DOHH2 (cell line): ENCODE data around the gene DCLK2.

ENCODE experiments used
- H3F3A ChIP-seq: fragments of 200-600 bp; sonication (generic), shearing (Covaris generic); 2 replicates; pipeline ENCODE4 v1.6.0; 2016; ENCODE audit warnings: antibody characterized with exemption, mild to moderate bottlenecking; ENCODE audit not compliant: control insufficient read depth, insufficient read depth
- H3K27ac ChIP-seq: fragments of 200-600 bp; sonication (generic); 2 replicates; pipeline ENCODE4 v1.5.1; 2014; ENCODE audit warnings: low read depth, mild to moderate bottlenecking, low read length, moderate library complexity
- H3K27me3 ChIP-seq: fragments of 200-600 bp; sonication (generic); 2 replicates; pipeline ENCODE4 v1.6.1; 2014; ENCODE audit warnings: mild to moderate bottlenecking, low read length, mixed read lengths; ENCODE audit not compliant: control insufficient read depth
- H3K36me3 ChIP-seq: fragments of 200-600 bp; sonication (generic); 2 replicates; pipeline ENCODE4 v1.6.1; 2014; ENCODE audit warnings: mild to moderate bottlenecking, low read length, moderate library complexity, mixed read lengths; ENCODE audit not compliant: control insufficient read depth
- H3K4me1 ChIP-seq: fragments of 200-600 bp; sonication (generic); 2 replicates; pipeline ENCODE4 v1.6.1; 2014; ENCODE audit warnings: mild to moderate bottlenecking, low read length, mixed read lengths; ENCODE audit not compliant: control insufficient read depth
- H3K4me2 ChIP-seq: fragments of 200-600 bp; sonication (generic); 2 replicates; pipeline ENCODE4 v1.6.0; 2014; ENCODE audit warnings: mild to moderate bottlenecking, low read length, moderate library complexity
- H3K4me3 ChIP-seq: fragments of 200-600 bp; sonication (generic); 2 replicates; pipeline ENCODE4 v1.5.1; 2014; ENCODE audit warnings: mild to moderate bottlenecking, low read length, mixed read lengths
- H3K79me2 ChIP-seq: fragments of 200-600 bp; sonication (generic); 2 replicates; pipeline ENCODE4 v1.6.1; 2014; ENCODE audit warnings: mild to moderate bottlenecking, low read length, mixed read lengths; ENCODE audit not compliant: control insufficient read depth
- H3K9me2 ChIP-seq: fragments of 200-600 bp; sonication (generic); replicated peaks from 2 replicates; pipeline ENCODE4 v1.6.1; 2014; ENCODE audit warnings: mild to moderate bottlenecking, low read length, mixed read lengths; ENCODE audit not compliant: control insufficient read depth
- H3K9me3 ChIP-seq: fragments of 200-600 bp; sonication (generic); 2 replicates; pipeline ENCODE4 v1.6.1; 2014; ENCODE audit warnings: antibody characterized with exemption, low read length, mixed read lengths; ENCODE audit not compliant: control insufficient read depth, insufficient read depth
- H4K20me1 ChIP-seq: fragments of 200-600 bp; sonication (generic); 2 replicates; pipeline ENCODE4 v1.6.0; 2014; ENCODE audit warnings: low read depth, mild to moderate bottlenecking, antibody characterized with exemption, low read length, moderate library complexity; ENCODE audit not compliant: control insufficient read depth, insufficient read depth
- EZH2phosphoT487 ChIP-seq: fragments of 200-600 bp; sonication (generic); IDR thresholded peaks from 2 replicates; pipeline ENCODE4 v1.6.1; 2017; ENCODE audit warnings: borderline replicate concordance, mild to moderate bottlenecking, antibody characterized with exemption, low read length, moderate library complexity, mixed read lengths
- TF ChIP-seq, protein P1 (sequence below): fragments of 200-600 bp; sonication (generic); IDR thresholded peaks from one replicate; pipeline ENCODE4 v1.5.1; 2014; ENCODE audit warnings: antibody characterized with exemption, mild to moderate bottlenecking, low read depth, low read length; ENCODE audit not compliant: poor library complexity, severe bottlenecking

The DCLK2 gene

DNA sequence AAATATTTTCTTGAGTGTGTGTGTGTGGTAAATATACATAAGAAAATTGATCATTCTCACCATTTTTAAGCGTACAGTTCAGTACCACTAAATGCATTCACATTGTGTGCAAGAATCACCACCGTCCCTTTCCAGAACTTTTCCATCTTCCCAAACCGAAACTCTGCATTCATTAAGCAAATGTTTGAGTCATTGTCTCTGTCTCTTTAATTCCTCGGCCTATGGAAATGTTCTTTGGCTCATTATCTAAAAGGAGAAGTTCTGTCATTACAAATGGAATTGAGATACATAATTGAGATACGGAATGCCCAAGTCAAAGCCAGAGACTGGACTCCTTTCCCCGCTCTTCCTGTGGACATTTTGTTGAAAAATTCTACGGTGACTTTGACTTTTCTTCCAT is 168.9 kb downstream of the DCLK2 start:
- H3K4me2 ChIP-seq: no peak overlapping the region
- H3K79me2 ChIP-seq: no peaks in the 10 kb centered on the region
- H3K27me3 ChIP-seq: no peaks in the 10 kb centered on the region
- no peaks in the 10 kb centered on the region for H3K9me3 ChIP-seq
- H3K27ac ChIP-seq: no peak overlapping the region
- H3K9me2 ChIP-seq: no peaks in the 10 kb centered on the region
- no peaks in the 10 kb centered on the region for H3K4me1 ChIP-seq
- no peaks in the 10 kb centered on the region for H3F3A ChIP-seq
- H4K20me1 ChIP-seq: no peaks in the 10 kb centered on the region
- no peak overlapping the region for H3K4me3 ChIP-seq
- TF ChIP-seq, protein P1, sequence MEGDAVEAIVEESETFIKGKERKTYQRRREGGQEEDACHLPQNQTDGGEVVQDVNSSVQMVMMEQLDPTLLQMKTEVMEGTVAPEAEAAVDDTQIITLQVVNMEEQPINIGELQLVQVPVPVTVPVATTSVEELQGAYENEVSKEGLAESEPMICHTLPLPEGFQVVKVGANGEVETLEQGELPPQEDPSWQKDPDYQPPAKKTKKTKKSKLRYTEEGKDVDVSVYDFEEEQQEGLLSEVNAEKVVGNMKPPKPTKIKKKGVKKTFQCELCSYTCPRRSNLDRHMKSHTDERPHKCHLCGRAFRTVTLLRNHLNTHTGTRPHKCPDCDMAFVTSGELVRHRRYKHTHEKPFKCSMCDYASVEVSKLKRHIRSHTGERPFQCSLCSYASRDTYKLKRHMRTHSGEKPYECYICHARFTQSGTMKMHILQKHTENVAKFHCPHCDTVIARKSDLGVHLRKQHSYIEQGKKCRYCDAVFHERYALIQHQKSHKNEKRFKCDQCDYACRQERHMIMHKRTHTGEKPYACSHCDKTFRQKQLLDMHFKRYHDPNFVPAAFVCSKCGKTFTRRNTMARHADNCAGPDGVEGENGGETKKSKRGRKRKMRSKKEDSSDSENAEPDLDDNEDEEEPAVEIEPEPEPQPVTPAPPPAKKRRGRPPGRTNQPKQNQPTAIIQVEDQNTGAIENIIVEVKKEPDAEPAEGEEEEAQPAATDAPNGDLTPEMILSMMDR: no peak
- TF ChIP-seq EZH2phosphoT487: no peak
- H3K36me3 ChIP-seq: no peaks in the 10 kb centered on the region

DNA sequence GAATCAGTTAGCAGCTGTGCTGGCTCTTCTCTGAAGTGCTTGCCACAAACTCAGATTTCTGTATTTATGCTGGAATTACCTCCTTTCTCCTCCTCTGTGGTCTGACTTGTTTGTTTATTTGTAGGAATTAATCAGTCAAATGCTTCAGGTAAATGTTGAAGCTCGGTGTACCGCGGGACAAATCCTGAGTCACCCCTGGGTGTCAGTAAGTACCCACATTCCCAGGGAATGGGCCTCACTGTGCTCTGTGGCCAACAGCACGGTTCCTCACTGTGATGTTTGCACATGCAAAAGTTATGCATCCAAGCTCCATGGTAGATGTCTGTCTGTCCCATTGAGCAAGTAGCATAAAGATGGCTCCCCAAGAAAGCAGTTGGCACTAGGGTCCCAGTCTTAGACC is 169.9 kb downstream of the DCLK2 start:
- H3K79me2 ChIP-seq: no peaks in the 10 kb centered on the region
- H3K36me3 ChIP-seq: no peaks in the 10 kb centered on the region
- no peaks in the 10 kb centered on the region for H3K9me3 ChIP-seq
- H3K9me2 ChIP-seq: no peaks in the 10 kb centered on the region
- no peak overlapping the region for H3K4me2 ChIP-seq
- TF ChIP-seq EZH2phosphoT487: no peak
- TF ChIP-seq, protein P1: no peak
- H3K4me3 ChIP-seq: no peak overlapping the region
- no peaks in the 10 kb centered on the region for H3K4me1 ChIP-seq
- no peaks in the 10 kb centered on the region for H4K20me1 ChIP-seq
- H3F3A ChIP-seq: no peaks in the 10 kb centered on the region
- no peaks in the 10 kb centered on the region for H3K27me3 ChIP-seq
- no peak overlapping the region for H3K27ac ChIP-seq

- H3K4me3 ChIP-seq: no peak overlapping the region
- H4K20me1 ChIP-seq: no peaks in the 10 kb centered on the region
- TF ChIP-seq, protein P1: no peak
- no peak for TF ChIP-seq EZH2phosphoT487
- no peaks in the 10 kb centered on the region for H3K27me3 ChIP-seq
- H3K4me2 ChIP-seq: no peak overlapping the region
- no peaks in the 10 kb centered on the region for H3K36me3 ChIP-seq
- H3K9me2 ChIP-seq: no peaks in the 10 kb centered on the region
- no peaks in the 10 kb centered on the region for H3F3A ChIP-seq
- H3K9me3 ChIP-seq: no peaks in the 10 kb centered on the region
- H3K27ac ChIP-seq: no peak overlapping the region
- H3K79me2 ChIP-seq: no peaks in the 10 kb centered on the region
- H3K4me1 ChIP-seq: no peaks in the 10 kb centered on the region
These were observed 172.2 kb downstream of the DCLK2 start for GRCh38 chr4:150250293-150250997.
